GM18861 (cell line): ENCODE results near the gene MAGI2.

Experiments
- ATAC-seq: cut with Tn5 transposase; IDR thresholded peaks from one replicate; pipeline ENCODE4 v1.9.1; 2021; ENCODE audit not compliant: unreplicated experiment

MAGI2 gene

GRCh38 chr7:79453558-79454360, at the start of gene MAGI2:
Gene MAGI2 (minus strand): TSS chr7:79453667. CDS start chr7:79453320, 347 bp downstream.
- no peak for ATAC-seq

GRCh38 chr7:79502151-79502550, 48.7 kb upstream of the MAGI2 start:
- ATAC-seq = no peak

- ATAC-seq = no peak
Measured at GRCh38 chr7:79500759-79501158, 47.3 kb upstream of the MAGI2 start.

GRCh38 chr7:79497728-79498127, 44.3 kb upstream of the MAGI2 start:
- ATAC-seq = no peak

- ATAC-seq = no peak
Measured at GRCh38 chr7:79495544-79496272, 42.2 kb upstream of the MAGI2 start.

GRCh38 chr7:79494046-79494445, 40.6 kb upstream of the MAGI2 start:
- no peak for ATAC-seq

- no peak for ATAC-seq
Measured at GRCh38 chr7:79489371-79489770, 35.9 kb upstream of the MAGI2 start.

GRCh38 chr7:79478386-79478785, 24.9 kb upstream of the MAGI2 start:
- no peak for ATAC-seq

- ATAC-seq = no peak
Measured at GRCh38 chr7:79475455-79475854, 22.0 kb upstream of the MAGI2 start.

GRCh38 chr7:79471699-79472098, 18.2 kb upstream of the MAGI2 start:
- ATAC-seq = no peak

- ATAC-seq = no peak
Measured at GRCh38 chr7:79471283-79471682, 17.8 kb upstream of the MAGI2 start.

- ATAC-seq = no peak
Measured at GRCh38 chr7:79465551-79465950, 12.1 kb upstream of the MAGI2 start.

- no peak for ATAC-seq
Measured at GRCh38 chr7:79464051-79464450, 10.6 kb upstream of the MAGI2 start.

GRCh38 chr7:79462390-79462789, 8.9 kb upstream of the MAGI2 start:
- ATAC-seq = no peak

- ATAC-seq = no peak
Measured at GRCh38 chr7:79461660-79462059, 8.2 kb upstream of the MAGI2 start.

- no peak for ATAC-seq
Measured at GRCh38 chr7:79459381-79459780, 5.9 kb upstream of the MAGI2 start.

GRCh38 chr7:79458796-79459195, 5.3 kb upstream of the MAGI2 start:
- no peak for ATAC-seq

GRCh38 chr7:79455173-79455790, 1.8 kb upstream of the MAGI2 start:
- ATAC-seq = no peak

- no peak for ATAC-seq
Measured at GRCh38 chr7:79454361-79454960, 994 bp upstream of the MAGI2 start.

- no peak for ATAC-seq
Measured at GRCh38 chr7:79453266-79453557, 255 bp downstream of the MAGI2 start.

- ATAC-seq = no peak
Measured at GRCh38 chr7:79452495-79453265, 787 bp downstream of the MAGI2 start.
